Endothelial cell of umbilical vein (primary cell): ENCODE results near the gene CTDP1. TPM values are rescaled to one million over a fixed set of nuclear protein-coding genes. Genes with fewer than 3 reads are reported as not detected.

Experiments
- BruUV-seq: library from RNA; stranded (reverse); fragments of 400-500 nt; replicated peaks from 2 replicates; lab custom pipeline; 2021; lab: Mats Ljungman, UMichigan
- CTCF ChIA-PET: fragments of 300-600, 350-600 bp; sonication (Branson Sonifier 250); formaldehyde crosslinking; loops from one replicate; lab custom pipeline; 2021; ENCODE audit warnings: antibody characterized with exemption, inconsistent platforms; lab: Charles Lee
- POLR2A ChIA-PET: fragments of 300-600, 350-600 bp; sonication (Branson Sonifier 250); formaldehyde crosslinking; loops from one replicate; lab custom pipeline; 2021; ENCODE audit warnings: antibody characterized with exemption, inconsistent platforms; lab: Charles Lee
- DNase-seq: peaks from one replicate; pipeline ENCODE4 v3.0.0-alpha.2; 2011; ENCODE audit warnings: low read depth, low spot score
- FAIRE-seq: peaks from 2 replicates; lab custom pipeline; 2011; peaks lifted over from hg19 to GRCh38; lab: Jason Lieb, UNC
- H2AFZ ChIP-seq: 2 replicates; pipeline ENCODE4 v1.6.0; 2012; ENCODE audit warnings: low read depth, low read length, control low read depth, inconsistent platforms
- H3K27ac ChIP-seq: 2 replicates; pipeline ENCODE4 v1.5.1; 2011; ENCODE audit warnings: low read depth, mild to moderate bottlenecking, control low read depth, low read length, moderate library complexity; ENCODE audit not compliant: insufficient read depth
- H3K27me3 ChIP-seq, 2 experiments: 2 replicates each; pipeline versions ENCODE4 v1.6.0 to v1.6.1; 2011; ENCODE audit warnings: low read length in 2 of 2, mixed read lengths in 1 of 2; ENCODE audit not compliant: control insufficient read depth in 2 of 2, insufficient read depth in 2 of 2
- H3K36me3 ChIP-seq, 2 experiments: 2 replicates in 1 of 2; 3 replicates in 1 of 2; pipeline ENCODE4 v1.5.1; 2011; ENCODE audit warnings: low read length in 2 of 2, mild to moderate bottlenecking in 1 of 2, moderate library complexity in 1 of 2; ENCODE audit not compliant: control insufficient read depth in 2 of 2, insufficient read depth in 2 of 2; ENCODE audit errors: extremely low read depth in 1 of 2
- H3K4me1 ChIP-seq: 3 replicates; pipeline ENCODE4 v1.5.1; 2011; ENCODE audit warnings: mild to moderate bottlenecking, low read length; ENCODE audit not compliant: control insufficient read depth, insufficient read depth; ENCODE audit errors: extremely low read depth
- H3K4me2 ChIP-seq: 2 replicates; pipeline ENCODE4 v1.6.1; 2011; ENCODE audit warnings: low read length, control low read depth, mixed read lengths; ENCODE audit not compliant: insufficient read depth
- H3K4me3 ChIP-seq, 3 experiments: fragments of 200-600 bp in 1 of 3; sonication (generic), shearing (Covaris generic) in 1 of 3; replicated peaks in 1 of 3; 2 replicates each; pipeline ENCODE4 v1.5.1; 2011 to 2016; ENCODE audit warnings: control low read depth in 3 of 3, low read length in 3 of 3, mild to moderate bottlenecking in 2 of 3, inconsistent platforms in 1 of 3, low read depth in 1 of 3, moderate library complexity in 1 of 3; ENCODE audit not compliant: insufficient read depth in 1 of 3
- H3K79me2 ChIP-seq: 2 replicates; pipeline ENCODE4 v1.6.0; 2012; ENCODE audit warnings: low read length, inconsistent platforms; ENCODE audit not compliant: control insufficient read depth, insufficient read depth
- H3K9ac ChIP-seq: replicated peaks from 2 replicates; pipeline ENCODE3; 2011; ENCODE audit warnings: low read length, control low read depth; ENCODE audit not compliant: insufficient read depth; ENCODE audit errors: extremely low read depth
- H3K9me1 ChIP-seq: replicated peaks from 3 replicates; pipeline ENCODE4 v1.6.0; 2011; ENCODE audit warnings: mild to moderate bottlenecking, low read length; ENCODE audit not compliant: control insufficient read depth, insufficient read depth; ENCODE audit errors: extremely low read depth
- H3K9me3 ChIP-seq: replicated peaks from 2 replicates; pipeline ENCODE4 v1.5.1; 2012; ENCODE audit warnings: low read length, inconsistent platforms; ENCODE audit not compliant: control insufficient read depth, insufficient read depth
- H4K20me1 ChIP-seq: replicated peaks from 2 replicates; pipeline ENCODE3; 2011; ENCODE audit warnings: mild to moderate bottlenecking, low read length; ENCODE audit not compliant: control insufficient read depth, insufficient read depth; ENCODE audit errors: extremely low read depth
- CTCF ChIP-seq, 2 donors: IDR thresholded peaks; 1 replicate in 1 of 2; 2 replicates in 1 of 2; pipeline ENCODE4 v1.5.1; 2011; ENCODE audit warnings: low read length in 2 of 2, mild to moderate bottlenecking in 2 of 2, moderate library complexity in 2 of 2, control low read depth in 1 of 2, inconsistent platforms in 1 of 2, low read depth in 1 of 2; ENCODE audit not compliant: insufficient read depth in 1 of 2; ENCODE audit errors: extremely low read depth in 1 of 2
- EZH2 ChIP-seq: IDR thresholded peaks from 2 replicates; pipeline ENCODE4 v1.6.1; 2012; ENCODE audit warnings: borderline replicate concordance, low read depth, mild to moderate bottlenecking, moderate library complexity, low read length, inconsistent platforms; ENCODE audit not compliant: severe bottlenecking
- FOS ChIP-seq: IDR thresholded peaks from 2 replicates; pipeline ENCODE4 v1.6.1; 2011; ENCODE audit warnings: mild to moderate bottlenecking, low read length, moderate library complexity, borderline replicate concordance; ENCODE audit not compliant: insufficient read depth
- GATA2 ChIP-seq: IDR thresholded peaks from 2 replicates; pipeline ENCODE4 v1.7.0; 2011; ENCODE audit warnings: low read depth, mild to moderate bottlenecking, moderate library complexity, mixed read lengths, low read length; ENCODE audit not compliant: insufficient read length, insufficient read depth
- JUN ChIP-seq: IDR thresholded peaks from 2 replicates; pipeline ENCODE4 v1.6.1; 2011; ENCODE audit warnings: borderline replicate concordance, low read depth; ENCODE audit not compliant: insufficient read length, insufficient read depth
- MAX ChIP-seq: IDR thresholded peaks from 2 replicates; pipeline ENCODE4 v1.6.1; 2011; ENCODE audit not compliant: insufficient read depth, insufficient read length
- MYC ChIP-seq: IDR thresholded peaks from one replicate; pipeline ENCODE4 v1.6.1; 2011; ENCODE audit warnings: mild to moderate bottlenecking, low read depth, low read length
- POLR2A ChIP-seq: IDR thresholded peaks from 2 replicates; pipeline ENCODE4 v1.6.1; 2012; ENCODE audit warnings: low read depth, mild to moderate bottlenecking, control low read depth, low read length
- POLR2AphosphoS5 ChIP-seq: IDR thresholded peaks from 2 replicates; pipeline ENCODE4 v1.6.1; 2012; ENCODE audit warnings: low read depth, mild to moderate bottlenecking, control low read depth, low read length, moderate library complexity; ENCODE audit not compliant: insufficient read depth
- dilution Hi-C: fragments of 300-500 bp; cut with MboI; formaldehyde crosslinking; loops from one replicate; pipeline ENCODE4 v1.15.0; 2019; ENCODE audit warnings: low sequenced_read_pairs; ENCODE audit not compliant: extremely low pct_ligation_motif_present
- intact Hi-C: fragments of 100-400 bp; cut with micrococcal nuclease; formaldehyde crosslinking; loops from one replicate; pipeline ENCODE4 v1.10.0; 2022
- polyA plus RNA-seq, 4 experiments: library from polyadenylated mRNA; depleted of rRNA in 3 of 4; stranded (reverse) in 3 of 4; unstranded in 1 of 4; fragments of >200 nt; gene quantifications; 2 replicates each; pipeline versions ENCODE4 v1.2.1 to v1.2.3, GENCODE V29; 2011 to 2012; ENCODE audit warnings: missing spikeins in 1 of 4
- total RNA-seq: library from RNA; stranded (reverse); gene quantifications from 2 replicates; pipeline ENCODE4 v1.2.3, GENCODE V29; 2021

The CTDP1 gene
- total and polyA plus RNA-seq, 2 donors (not counting 3 experiments of a cell fraction or from before 2014, with no cell fraction given) = 15.3 to 27.6 TPM

GRCh38 chr18:79692056-79692455 is 12.5 kb downstream of the CTDP1 start:
- TF ChIP-seq EZH2 (no peak), GATA2 (no peak), MAX (no peak), MYC (no peak), JUN (no peak), FOS (no peak)
- intact Hi-C loops (no loop called here), dilution Hi-C loops (no loop called here)
- no peak overlapping the region for H3K4me2 ChIP-seq
- no peaks in the 10 kb centered on the region for H3K4me1 ChIP-seq
- no peaks in the 10 kb centered on the region for H3K9me3 ChIP-seq
- no peaks in the 10 kb centered on the region for H4K20me1 ChIP-seq
- no TSS peak for BruUV-seq
- DNase-seq (no peak), FAIRE-seq (no peak)
- H3K79me2 ChIP-seq = peaks cover 45% of the 10 kb centered on the region
- H3K9me1 ChIP-seq = no peaks in the 10 kb centered on the region
- no peak overlapping the region for H3K9ac ChIP-seq
- POLR2A ChIA-PET = no interaction called here
- CTCF ChIA-PET = no interaction called here
- H3K36me3 ChIP-seq = peaks cover 0 to 11% of the 10 kb centered on the region in 2 experiments
- no peak overlapping the region for H3K4me3 ChIP-seq
- no peak overlapping the region for H2AFZ ChIP-seq
- H3K27me3 ChIP-seq = no peaks in the 10 kb centered on the region
- H3K27ac ChIP-seq = no peak overlapping the region

- Histone ChIP-seq H3K27ac (no peak overlapping the region), H3K79me2 (peaks cover 42% of the 10 kb centered on the region), H3K4me1 (no peaks in the 10 kb centered on the region), H3K9me3 (no peaks in the 10 kb centered on the region), H3K9ac (no peak overlapping the region), H4K20me1 (no peaks in the 10 kb centered on the region), H3K9me1 (no peaks in the 10 kb centered on the region), H3K27me3 (no peaks in the 10 kb centered on the region), H3K4me3 (no peak overlapping the region), H2AFZ (no peak overlapping the region), H3K4me2 (no peak overlapping the region), H3K36me3 (peaks cover 0 to 16% of the 10 kb centered on the region in 2 experiments)
- intact Hi-C loops = no loop called here
- no TSS peak for BruUV-seq
- DNase-seq (no peak), FAIRE-seq (no peak)
- TF ChIP-seq POLR2AphosphoS5 (no peak), JUN (no peak), CTCF (IDR thresholded peaks at IDR 0.05; ENCODE audit: extremely low read depth in 1 of 2, insufficient read depth in 1 of 2, low read depth in 1 of 2, low read length in 2 of 2) (no peak), POLR2A (no peak), MYC (no peak), GATA2 (no peak), FOS (no peak), MAX (no peak), EZH2 (no peak)
- dilution Hi-C loops = no loop called here
- ChIA-PET POLR2A (no interaction called here), CTCF (no interaction called here)
Observed at GRCh38 chr18:79692886-79693285, 13.3 kb downstream of the CTDP1 start.
